GM23248 (cell line): ENCODE measurements around the gene SBF2. TPM values are rescaled to one million over a fixed set of nuclear protein-coding genes. Genes with fewer than 3 reads are reported as not detected.
A peak's percentile ranks its signal among the peaks of the same experiment; 100 is the strongest.

Source experiments
- DNase-seq: peaks from one replicate; pipeline ENCODE4 v3.0.0-alpha.2; 2015
- H2AFZ ChIP-seq: fragments of 200-600 bp; sonication (generic); 2 replicates; pipeline ENCODE4 v1.6.1; 2016; ENCODE audit warnings: antibody characterized with exemption
- H3F3A ChIP-seq: fragments of 200-600 bp; sonication (generic); 2 replicates; pipeline ENCODE4 v1.6.1; 2016; ENCODE audit warnings: mild to moderate bottlenecking, antibody characterized with exemption, mixed run types; ENCODE audit not compliant: insufficient read depth
- H3K27ac ChIP-seq: fragments of 200-600 bp; sonication (generic); 2 replicates; pipeline ENCODE4 v1.5.1; 2016; ENCODE audit warnings: mild to moderate bottlenecking
- H3K27me3 ChIP-seq: fragments of 200-600 bp; sonication (generic); replicated peaks from 2 replicates; pipeline ENCODE4 v1.6.1; 2016; ENCODE audit warnings: mild to moderate bottlenecking; ENCODE audit not compliant: insufficient read depth
- H3K36me3 ChIP-seq: fragments of 200-600 bp; sonication (generic); 2 replicates; pipeline ENCODE4 v1.6.1; 2016; ENCODE audit warnings: low read depth, mild to moderate bottlenecking
- H3K4me1 ChIP-seq: fragments of 200-600 bp; sonication (generic); 2 replicates; pipeline ENCODE4 v1.6.1; 2016; ENCODE audit warnings: mild to moderate bottlenecking; ENCODE audit not compliant: insufficient read depth
- H3K4me2 ChIP-seq: fragments of 200-600 bp; sonication (generic); one replicate; pipeline ENCODE4 v1.6.1; 2016; ENCODE audit warnings: mild to moderate bottlenecking; ENCODE audit not compliant: unreplicated experiment
- H3K4me3 ChIP-seq: fragments of 200-600 bp; sonication (generic); 2 replicates; pipeline ENCODE4 v1.5.1; 2016; ENCODE audit warnings: mild to moderate bottlenecking
- H3K79me2 ChIP-seq: fragments of 200-600 bp; sonication (generic); 2 replicates; pipeline ENCODE4 v1.6.1; 2016; ENCODE audit warnings: mild to moderate bottlenecking; ENCODE audit not compliant: insufficient read depth
- H3K9ac ChIP-seq: fragments of 200-600 bp; sonication (generic); 2 replicates; pipeline ENCODE4 v1.6.1; 2016; ENCODE audit warnings: mild to moderate bottlenecking
- H3K9me2 ChIP-seq: fragments of 200-600 bp; sonication (generic); 2 replicates; pipeline ENCODE4 v1.6.1; 2016; ENCODE audit warnings: mixed run types, mild to moderate bottlenecking, moderate library complexity; ENCODE audit not compliant: insufficient read depth
- H3K9me3 ChIP-seq: fragments of 200-600 bp; sonication (generic); one replicate; pipeline ENCODE4 v1.6.1; 2017; ENCODE audit warnings: low read depth
- H4K20me1 ChIP-seq: fragments of 200-600 bp; sonication (generic); 2 replicates; pipeline ENCODE4 v1.6.0; 2016; ENCODE audit not compliant: insufficient read depth
- EZH2 ChIP-seq: fragments of 200-600 bp; sonication (generic); IDR thresholded peaks from 2 replicates; pipeline ENCODE4 v1.6.1; 2018; ENCODE audit warnings: antibody characterized with exemption, mild to moderate bottlenecking; ENCODE audit not compliant: insufficient read depth, poor library complexity, severe bottlenecking
- EZH2phosphoT487 ChIP-seq: fragments of 200-600 bp; sonication (generic); IDR thresholded peaks from 2 replicates; pipeline ENCODE4 v1.6.1; 2018; ENCODE audit warnings: antibody characterized with exemption, moderate library complexity, mild to moderate bottlenecking, low read depth; ENCODE audit not compliant: insufficient read depth
- WGBS, 2 experiments: methylation state at CpG; one replicate each; pipeline ENCODE4 v1.1.6; 2015 to 2017; ENCODE audit warnings: low lambda C conversion rate in 2 of 2, low coverage in 1 of 2; ENCODE audit errors: missing lambda C conversion rate in 2 of 2; 5-methylcytosine and 5-hydroxymethylcytosine counted together
- in situ Hi-C: fragments of 300-500 bp; cut with MboI; formaldehyde crosslinking; loops from 2 replicates; pipeline ENCODE4 v1.15.0; 2020
- polyA plus RNA-seq: library from polyadenylated mRNA; unstranded; fragments of >200 nt; fragmentation: Nextera tagmentation; extraction: Ambion mirVana; gene quantifications from 2 replicates; pipeline ENCODE4 v1.2.1, GENCODE V29; 2016
- total RNA-seq: library from RNA; depleted of rRNA; stranded (reverse); fragments of >200 nt; shearing (Covaris generic); gene quantifications from 2 replicates; pipeline ENCODE4 v1.2.3, GENCODE V29; 2014

Gene SBF2
- total and polyA plus RNA-seq, 2 experiments from 2014 or later, result 21.9 to 32.7 TPM

DNA sequence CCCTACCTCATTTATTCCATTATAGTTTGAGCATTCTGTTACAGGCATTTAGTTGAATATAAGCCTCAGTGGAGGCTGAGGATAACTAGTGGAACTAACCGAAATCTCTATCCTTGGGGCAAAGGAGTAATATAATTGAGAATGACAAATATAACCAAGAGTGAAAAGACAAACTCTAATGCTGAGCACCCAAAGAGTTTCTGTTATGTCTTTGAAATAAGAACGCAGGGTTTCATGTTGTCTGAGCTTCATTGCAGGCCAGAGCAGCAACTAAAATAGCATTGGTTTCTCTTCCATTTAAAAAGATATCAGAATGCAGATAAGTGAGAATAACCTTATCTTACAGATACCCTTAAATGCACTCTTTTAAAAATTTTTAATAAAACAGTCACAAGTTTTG, 131.8 kb downstream of the SBF2 start:
- peaks cover 18% of the 10 kb centered on the region for H3F3A ChIP-seq
- 94 to 95% methylated on average over 2 of the region's 2 CpGs for WGBS, 2 experiments
- no peak overlapping the region for H3K4me3 ChIP-seq
- no peak overlapping the region for H3K4me2 ChIP-seq
- no peak overlapping the region for H3K9ac ChIP-seq
- DNase-seq, result no peak
- no peaks in the 10 kb centered on the region for H3K9me2 ChIP-seq
- H3K9me3 ChIP-seq, result peaks cover 6% of the 10 kb centered on the region
- peaks cover 24% of the 10 kb centered on the region; the same call in 1 of the 2 replicates for H3K4me1 ChIP-seq
- no peaks in the 10 kb centered on the region for H3K36me3 ChIP-seq
- H3K79me2 ChIP-seq, result peaks cover 69% of the 10 kb centered on the region
- H3K27ac ChIP-seq, result no peak overlapping the region
- no peaks in the 10 kb centered on the region for H3K27me3 ChIP-seq
- H2AFZ ChIP-seq, result no peak overlapping the region
- TF ChIP-seq EZH2 (no peak), EZH2phosphoT487 (no peak)
- no peaks in the 10 kb centered on the region for H4K20me1 ChIP-seq
- in situ Hi-C loops, result no loop called here

- no peak overlapping the region for H3K27ac ChIP-seq
- no peaks in the 10 kb centered on the region for H4K20me1 ChIP-seq
- no peaks in the 10 kb centered on the region for H3K36me3 ChIP-seq
- H3K9me3 ChIP-seq, result peaks cover 6% of the 10 kb centered on the region
- H3K4me3 ChIP-seq, result no peak overlapping the region
- no peak overlapping the region for H3K9ac ChIP-seq
- TF ChIP-seq EZH2phosphoT487 (no peak), EZH2 (no peak)
- no peak overlapping the region for H3K4me2 ChIP-seq
- no peaks in the 10 kb centered on the region for H3K27me3 ChIP-seq
- in situ Hi-C loops, result no loop called here
- H3F3A ChIP-seq, result peaks cover 18% of the 10 kb centered on the region
- no peak for DNase-seq
- WGBS, 2 experiments, result 73 to 85% methylated on average over 2 of the region's 2 CpGs
- H3K79me2 ChIP-seq, result peaks cover 75% of the 10 kb centered on the region
- no peaks in the 10 kb centered on the region for H3K9me2 ChIP-seq
- H3K4me1 ChIP-seq, result peaks cover 24% of the 10 kb centered on the region; the same call in 1 of the 2 replicates
- H2AFZ ChIP-seq, result no peak overlapping the region
Observed at GRCh38 chr11:10160350-10160749, 133.7 kb downstream of the SBF2 start.

DNA sequence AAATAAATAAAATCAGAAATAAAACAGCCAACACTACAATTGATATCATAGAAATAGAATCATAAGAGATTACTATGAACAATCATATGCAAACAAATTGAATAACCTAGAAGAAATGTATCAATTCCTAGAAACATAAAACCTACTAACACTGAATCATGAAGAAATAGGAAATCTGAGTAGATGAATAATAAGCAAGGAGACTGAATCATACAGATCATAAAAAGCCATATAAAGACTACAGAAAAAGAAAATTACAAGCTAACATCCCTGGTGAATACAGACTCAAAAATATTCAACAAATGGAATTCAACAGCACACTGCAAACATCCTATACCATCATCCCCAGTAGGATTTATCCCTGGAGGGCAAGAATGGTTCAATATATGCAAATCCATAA, 135.6 kb downstream of the SBF2 start:
- peaks cover 18% of the 10 kb centered on the region; the same call in 1 of the 2 replicates for H3K4me1 ChIP-seq
- no peaks in the 10 kb centered on the region for H4K20me1 ChIP-seq
- in situ Hi-C loops, result no loop called here
- TF ChIP-seq EZH2 (no peak), EZH2phosphoT487 (no peak)
- no peak overlapping the region for H3K4me3 ChIP-seq
- H3K9ac ChIP-seq, result no peak overlapping the region
- H3K27me3 ChIP-seq, result no peaks in the 10 kb centered on the region
- H3F3A ChIP-seq, result peaks cover 18% of the 10 kb centered on the region
- no peak overlapping the region for H3K27ac ChIP-seq
- no peaks in the 10 kb centered on the region for H3K36me3 ChIP-seq
- H3K4me2 ChIP-seq, result no peak overlapping the region
- no peak overlapping the region for H2AFZ ChIP-seq
- H3K79me2 ChIP-seq, result peaks cover 71% of the 10 kb centered on the region
- peaks cover 6% of the 10 kb centered on the region for H3K9me3 ChIP-seq
- peak; percentile 34 for DNase-seq
- no peaks in the 10 kb centered on the region for H3K9me2 ChIP-seq

DNA sequence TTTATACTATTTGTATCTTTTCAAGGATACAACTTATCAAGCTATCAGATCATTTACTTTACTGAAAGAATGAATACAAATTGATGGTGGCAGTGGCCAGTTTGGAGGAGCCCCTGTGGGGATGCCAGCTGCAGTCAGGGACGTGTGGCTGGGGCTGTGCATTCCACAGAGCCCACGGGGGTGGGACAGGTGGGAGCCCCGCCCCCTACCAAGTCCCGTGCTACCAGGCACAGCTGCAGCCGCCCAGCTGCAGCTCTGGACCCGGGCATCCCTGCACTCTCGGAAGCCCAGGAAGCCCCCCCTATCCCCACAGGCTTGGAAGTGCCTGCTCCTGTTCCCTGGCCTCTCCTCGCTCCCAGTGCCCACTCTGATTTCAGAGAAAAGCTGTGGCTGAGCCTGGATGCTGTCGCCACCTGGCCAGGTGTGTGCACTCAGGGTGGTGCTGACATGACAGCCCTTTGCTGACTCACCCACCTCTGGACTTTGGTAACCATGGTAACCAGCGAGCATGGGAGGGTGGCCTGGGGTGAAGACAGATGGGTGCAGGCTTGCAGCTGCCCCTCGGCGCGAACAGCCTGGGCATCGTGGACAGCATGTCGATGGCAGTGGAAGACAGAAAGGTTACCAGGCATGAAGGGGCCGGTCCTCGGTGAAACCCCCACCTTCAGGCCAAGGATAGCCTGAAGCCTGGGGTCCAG, 138.1 kb downstream of the SBF2 start:
- Histone ChIP-seq H3K4me1 (0 out of 2 replicates have a peak, but pooled peaks cover 5% of the 10 kb centered on the region), H3K27me3 (no peaks in the 10 kb centered on the region), H3F3A (peaks cover 13% of the 10 kb centered on the region), H3K9me3 (peaks cover 6% of the 10 kb centered on the region), H3K9me2 (no peaks in the 10 kb centered on the region), H3K27ac (no peak overlapping the region), H3K4me3 (no peak overlapping the region), H3K79me2 (peaks cover 83% of the 10 kb centered on the region), H2AFZ (no peak overlapping the region), H3K36me3 (no peaks in the 10 kb centered on the region), H4K20me1 (no peaks in the 10 kb centered on the region), H3K9ac (no peak overlapping the region), H3K4me2 (no peak overlapping the region)
- 87 to 89% methylated on average over 17 of the region's 17 CpGs for WGBS, 2 experiments
- TF ChIP-seq EZH2, result no peak
- in situ Hi-C loops, result no loop called here
- DNase-seq, result no peak
